Measurements from ENCODE around the gene ARID2.

ARID2 gene

DNA sequence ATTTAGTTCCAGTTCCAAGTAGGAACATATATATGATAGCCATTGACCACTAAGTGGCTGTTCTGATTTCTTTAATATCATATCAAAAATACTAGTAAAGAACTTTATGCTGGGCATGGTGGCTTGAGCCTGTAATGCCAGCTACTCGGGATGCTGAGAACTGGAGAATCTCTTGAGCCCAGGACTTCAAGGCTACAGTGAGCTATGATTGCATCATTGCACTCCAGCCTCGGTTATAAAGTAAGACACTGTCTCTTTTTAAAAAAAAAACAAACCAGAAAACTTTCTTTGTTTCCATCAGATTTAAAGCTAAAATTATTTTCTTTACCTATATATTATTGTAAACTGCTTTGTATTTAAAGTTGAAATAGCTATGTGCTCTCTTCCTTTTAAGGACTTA lies 133.8 kb downstream of the ARID2 start:
- no peak for DNase-seq (ENCODE audit: low read depth, low spot score)

DNA sequence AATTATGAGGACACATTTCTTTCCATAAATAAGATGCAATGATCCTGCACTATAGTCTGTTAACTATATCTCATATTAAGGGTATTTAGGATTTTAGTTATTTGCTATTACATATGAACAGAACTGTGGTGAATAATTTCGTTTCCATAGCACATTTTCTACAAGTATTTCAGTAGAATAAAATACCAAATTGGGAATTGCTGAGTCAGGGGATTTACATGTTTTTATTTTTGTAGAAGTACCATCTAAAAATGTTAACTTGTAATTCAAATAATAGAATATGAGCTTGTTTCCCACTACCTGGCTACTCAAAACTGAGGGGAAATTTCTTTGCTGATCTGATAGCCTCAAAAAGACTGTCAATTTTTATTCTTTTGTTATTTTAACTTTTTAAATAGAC lies 136.8 kb downstream of the ARID2 start:
- no peak for DNase-seq (ENCODE audit: low read depth, low spot score)

- no peak for DNase-seq (ENCODE audit: low read depth, low spot score)
Observed at GRCh38 chr12:45872446-45872845, 142.9 kb downstream of the ARID2 start.

DNA sequence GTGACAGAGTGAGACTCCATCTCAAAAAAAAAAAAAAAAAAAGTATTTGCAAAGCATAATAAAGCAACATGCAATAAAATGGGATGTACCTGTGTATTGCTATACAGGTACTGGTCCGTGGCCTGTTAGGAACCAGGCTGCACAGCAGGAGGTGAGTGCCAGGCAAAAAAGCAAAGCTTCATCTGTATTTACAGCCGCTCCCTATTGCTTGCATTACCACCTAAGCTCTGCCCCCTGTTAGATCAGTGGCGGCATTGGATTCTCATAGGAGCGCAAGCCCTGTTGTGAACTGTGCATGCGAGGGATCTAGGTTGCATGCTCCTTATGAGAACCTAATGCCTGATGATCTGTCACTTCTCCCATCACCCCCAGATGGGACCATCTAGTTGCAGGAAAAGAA lies 147.6 kb downstream of the ARID2 start:
- no peak for DNase-seq (ENCODE audit: low read depth, low spot score)

GRCh38 chr12:45878630-45879255 lies 149.2 kb downstream of the ARID2 start:
- DNase-seq (ENCODE audit: low read depth, low spot score): peak; percentile 27

DNA sequence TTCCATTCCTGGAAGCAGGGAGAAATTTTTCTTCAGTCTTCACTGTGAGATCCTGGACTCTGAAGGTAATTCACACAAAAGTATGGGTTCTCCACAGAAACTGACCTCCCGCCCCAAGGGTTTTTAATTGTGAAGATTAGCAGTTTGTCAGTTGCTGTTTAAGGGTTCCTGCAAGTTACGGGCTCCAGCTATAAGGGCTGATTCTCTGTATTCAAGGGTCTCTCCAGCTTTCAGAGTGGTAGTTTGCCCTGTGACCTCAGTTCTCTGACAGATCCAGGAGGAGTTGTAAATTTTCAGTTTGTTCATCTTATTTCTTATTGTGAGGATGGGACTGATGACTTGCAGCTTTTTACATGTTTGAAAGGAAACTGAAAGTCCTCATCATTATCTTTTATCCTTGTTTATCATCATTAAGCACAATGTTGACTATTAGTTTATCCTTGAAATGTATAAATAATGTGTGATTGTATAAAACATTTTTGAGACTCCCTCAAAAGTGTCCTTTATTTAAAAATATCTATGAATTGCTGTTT lies 149.9 kb downstream of the ARID2 start:
- DNase-seq (ENCODE audit: low read depth, low spot score): no peak

- DNase-seq (ENCODE audit: low read depth, low spot score): no peak
Observed at GRCh38 chr12:45880533-45880932, 151.0 kb downstream of the ARID2 start.

GRCh38 chr12:45883187-45883586 lies 153.7 kb downstream of the ARID2 start:
- DNase-seq (ENCODE audit: low read depth, low spot score): no peak

DNA sequence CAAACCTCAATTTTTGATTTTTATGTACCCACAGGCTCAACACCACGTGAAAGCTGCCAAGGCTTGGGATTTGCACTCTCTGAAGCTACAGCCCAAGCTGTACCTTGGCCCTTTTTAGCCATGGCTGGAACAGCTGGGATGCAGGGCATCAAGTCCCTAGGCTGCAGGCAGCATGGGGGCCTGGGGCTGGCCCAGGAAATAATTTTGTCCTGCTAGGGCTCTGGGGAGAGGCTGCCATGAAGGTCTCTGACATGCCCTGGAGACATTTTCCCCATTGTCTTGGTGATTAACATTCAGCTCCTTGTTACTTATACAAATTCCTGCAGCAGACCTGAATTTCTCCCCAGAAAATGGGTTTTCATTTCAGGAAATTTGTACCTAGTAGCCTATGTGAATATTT lies 157.2 kb downstream of the ARID2 start:
- DNase-seq (ENCODE audit: low read depth, low spot score): no peak

DNA sequence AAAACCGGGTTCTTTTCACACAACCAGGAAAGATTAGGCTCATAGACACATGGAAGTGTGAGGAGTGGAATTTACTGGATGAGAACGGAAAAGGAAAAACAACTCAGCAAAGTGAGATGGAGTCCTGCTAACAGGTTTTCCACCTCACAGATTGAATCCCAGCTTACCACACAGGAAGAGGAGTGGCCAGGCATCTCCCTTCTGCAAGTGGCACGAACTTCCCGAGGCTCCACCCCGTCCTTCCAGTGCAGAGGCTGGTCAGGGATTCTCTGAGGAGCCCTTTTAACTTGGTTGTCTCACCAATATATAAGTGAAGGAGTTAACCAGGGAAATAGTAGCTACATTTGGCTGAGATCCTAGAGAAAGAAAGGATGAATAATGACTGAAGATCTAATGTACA lies 158.0 kb downstream of the ARID2 start:
- DNase-seq (ENCODE audit: low read depth, low spot score): no peak

DNA sequence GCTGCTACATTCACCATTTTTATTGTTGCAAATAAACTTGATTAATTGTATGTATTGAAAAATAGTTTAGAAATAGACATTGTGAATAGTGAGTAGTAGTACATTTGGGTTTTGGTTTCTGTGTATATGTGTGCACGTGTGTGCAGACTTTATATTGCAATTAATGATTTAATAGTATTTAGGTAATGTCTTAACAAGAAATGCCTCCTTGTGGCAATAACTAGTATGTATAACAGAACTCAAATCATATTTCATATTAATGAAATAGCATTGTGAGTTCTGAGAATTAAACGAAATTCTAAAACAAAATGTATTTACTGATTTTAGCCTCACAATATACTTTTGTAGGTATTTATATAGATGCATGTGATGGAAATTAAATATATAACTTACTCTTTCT lies 160.8 kb downstream of the ARID2 start:
- DNase-seq (ENCODE audit: low read depth, low spot score): no peak

DNA sequence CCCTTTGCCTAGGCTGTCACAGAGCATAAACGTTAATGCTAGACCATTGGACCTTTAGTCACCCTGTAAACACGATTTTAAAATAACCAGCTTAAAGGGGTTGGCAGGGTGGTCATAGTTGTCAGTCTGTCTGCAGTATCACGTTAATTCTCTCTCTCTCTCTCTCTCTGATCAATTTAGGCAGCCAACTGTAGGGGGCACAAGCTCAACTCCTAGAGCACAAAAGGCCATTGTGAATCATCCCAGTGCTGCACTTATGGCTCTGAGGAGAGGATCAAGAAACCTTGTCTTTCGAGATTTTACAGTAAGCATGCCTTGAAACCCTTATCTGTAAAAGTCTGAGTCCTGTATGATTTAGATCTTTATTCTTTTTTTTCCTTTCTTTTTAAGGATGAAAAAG lies 163.7 kb downstream of the ARID2 start:
- DNase-seq (ENCODE audit: low read depth, low spot score): no peak

DNA sequence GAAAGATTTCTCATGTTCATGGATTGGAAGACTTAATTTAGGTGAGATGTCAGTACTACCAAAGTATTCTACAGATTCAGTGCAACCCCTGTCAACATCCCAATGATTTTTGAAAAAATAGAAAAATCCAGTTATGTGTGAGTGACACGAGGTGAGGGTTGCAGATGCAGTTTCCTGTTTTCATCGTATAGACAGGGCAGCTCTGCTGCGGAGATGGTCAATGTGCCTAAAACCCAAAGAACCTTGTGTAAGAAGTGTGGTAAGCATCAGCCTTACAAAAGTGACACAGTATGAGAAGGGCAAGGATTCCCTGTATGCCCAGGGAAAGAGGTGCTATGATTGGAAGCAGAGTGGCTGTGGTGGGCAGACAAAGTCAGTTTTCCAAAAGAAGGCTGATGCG lies 166.5 kb downstream of the ARID2 start:
- DNase-seq (ENCODE audit: low read depth, low spot score): no peak

GRCh38 chr12:45898094-45898493 lies 168.6 kb downstream of the ARID2 start:
- no peak for DNase-seq (ENCODE audit: low read depth, low spot score)

GRCh38 chr12:45907955-45908354 lies 178.4 kb downstream of the ARID2 start:
- DNase-seq (ENCODE audit: low read depth, low spot score): no peak

DNA sequence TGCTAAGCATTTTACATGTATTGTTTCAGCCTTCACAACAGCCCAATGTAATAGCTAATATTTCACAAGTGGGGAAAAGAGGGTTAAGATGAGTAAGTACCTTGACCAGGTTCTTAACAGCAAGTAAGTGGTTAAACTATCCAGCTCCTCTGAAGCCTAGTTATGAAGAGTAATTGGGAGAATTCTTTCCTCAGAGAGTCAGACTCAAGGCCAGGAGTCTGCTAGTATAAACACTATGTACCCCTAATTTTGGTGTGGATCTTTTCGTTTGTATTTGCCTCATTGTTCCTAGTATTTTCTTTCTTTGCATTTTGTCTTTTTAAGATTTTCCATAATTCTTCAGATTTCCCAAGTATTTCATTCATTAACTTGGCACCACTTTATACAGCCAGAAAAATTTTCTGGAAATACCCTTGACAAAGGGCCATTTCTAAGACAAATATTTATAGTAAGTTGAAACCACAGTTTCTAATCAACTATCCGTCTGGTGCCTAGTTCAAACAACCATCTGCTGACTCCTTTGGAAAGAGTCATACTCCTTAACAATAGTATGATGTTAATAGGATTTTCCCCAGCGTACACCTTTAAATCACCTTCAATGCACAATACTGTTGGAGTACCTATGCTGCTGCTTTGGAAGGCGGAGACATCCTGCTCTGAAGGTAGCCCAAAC lies 179.7 kb downstream of the ARID2 start:
- DNase-seq (ENCODE audit: low read depth, low spot score): no peak

DNA sequence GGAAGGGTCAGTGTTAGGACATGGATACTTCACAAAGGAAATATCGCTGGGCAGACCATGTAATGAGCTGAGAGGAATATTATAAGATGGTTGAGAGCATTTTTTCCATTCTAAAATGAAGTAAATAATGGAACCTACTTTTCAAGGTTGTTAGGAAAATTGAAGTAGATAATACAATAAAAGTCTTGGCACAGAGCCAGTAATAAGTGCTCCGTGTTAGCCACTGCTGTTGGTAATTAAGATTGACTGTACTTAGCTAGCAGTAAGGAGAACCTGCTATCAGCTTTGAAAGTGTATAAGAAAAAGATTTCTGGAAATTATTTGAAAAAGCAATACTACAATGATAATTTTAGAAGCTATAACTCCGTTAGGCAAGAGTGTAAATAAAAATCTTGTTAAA lies 183.3 kb downstream of the ARID2 start:
- DNase-seq (ENCODE audit: low read depth, low spot score): no peak

- DNase-seq (ENCODE audit: low read depth, low spot score): no peak
Observed at GRCh38 chr12:45913631-45914030, 184.1 kb downstream of the ARID2 start.

GRCh38 chr12:45914090-45914489 lies 184.6 kb downstream of the ARID2 start:
- DNase-seq (ENCODE audit: low read depth, low spot score): no peak

- no peak for DNase-seq (ENCODE audit: low read depth, low spot score)
Observed at GRCh38 chr12:45915405-45915804, 185.9 kb downstream of the ARID2 start.

DNA sequence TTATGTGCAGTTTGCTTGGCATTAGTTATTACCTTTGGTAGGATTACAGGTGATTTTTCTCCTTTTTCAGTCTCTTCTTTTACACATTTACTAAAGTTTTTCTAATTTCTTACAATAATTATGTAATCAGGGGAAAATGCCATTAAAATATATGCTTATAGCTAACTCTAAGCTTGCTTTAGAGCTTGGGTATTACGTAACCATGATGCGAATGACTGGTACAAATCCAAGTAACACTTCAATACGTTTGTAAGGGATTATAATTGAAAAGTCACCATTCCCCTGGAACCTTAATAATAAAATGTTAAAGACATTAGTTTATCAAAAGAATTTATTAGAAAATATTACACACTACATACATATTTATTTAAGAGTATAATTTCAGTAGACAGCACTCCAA lies 189.3 kb downstream of the ARID2 start:
- no peak for DNase-seq (ENCODE audit: low read depth, low spot score)

GRCh38 chr12:45928309-45928708 lies 198.8 kb downstream of the ARID2 start:
- no peak for DNase-seq (ENCODE audit: low read depth, low spot score)

DNA sequence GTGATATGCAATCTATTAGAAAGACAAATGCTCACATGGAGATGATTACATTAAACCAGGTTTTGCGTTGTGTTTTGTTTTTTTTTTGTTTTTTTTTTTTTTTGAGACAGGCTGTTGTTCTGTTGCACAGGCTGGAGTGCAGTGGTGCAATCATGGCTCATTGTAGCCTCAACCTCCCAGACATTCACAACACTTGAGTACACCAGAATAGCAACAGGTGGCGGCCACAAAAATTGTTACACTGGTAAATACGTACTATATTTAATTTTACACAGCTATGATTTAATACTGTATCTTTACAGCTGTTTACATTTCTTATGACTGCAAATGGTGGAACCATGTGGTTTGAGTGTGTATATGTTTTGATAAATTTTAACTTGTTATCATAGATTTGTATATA lies 200.9 kb downstream of the ARID2 start:
- no peak for DNase-seq (ENCODE audit: low read depth, low spot score)

- no peak for DNase-seq (ENCODE audit: low read depth, low spot score)
Observed at GRCh38 chr12:45933504-45933903, 204.0 kb downstream of the ARID2 start.
